Lower lobe of right lung (tissue), 2 donors: ENCODE data around the gene DUS2. TPM values are rescaled to one million over a fixed set of nuclear protein-coding genes. Genes with fewer than 3 reads are reported as not detected.
"Not testable (repeated sequence)": the region's sequence is repeated elsewhere in the genome, so short reads cannot be mapped to it uniquely, and the experiment has no call there.

ENCODE experiments used
- ATAC-seq, 2 donors: fragments of 200-7000 bp; cut with Tn5 transposase; one replicate each; pipeline ENCODE4 v1.9.1; 2020 to 2022; ENCODE audit warnings: mild to moderate bottlenecking in 2 of 2, moderate library complexity in 2 of 2
- DNase-seq: peaks from one replicate; pipeline ENCODE4 v3.0.0-alpha.2; 2020
- H3K27ac ChIP-seq: fragments of 200-600 bp; one replicate; pipeline ENCODE4 v1.8.0; 2022
- H3K27me3 ChIP-seq: fragments of 200-600 bp; one replicate; pipeline ENCODE4 v1.8.0; 2022; ENCODE audit warnings: low read depth
- H3K36me3 ChIP-seq: fragments of 200-600 bp; one replicate; pipeline ENCODE4 v1.8.0; 2022; ENCODE audit warnings: mild to moderate bottlenecking
- H3K4me1 ChIP-seq: fragments of 200-600 bp; one replicate; pipeline ENCODE4 v1.8.0; 2022
- H3K4me3 ChIP-seq: fragments of 200-600 bp; one replicate; pipeline ENCODE4 v1.8.0; 2022; ENCODE audit warnings: mild to moderate bottlenecking
- H3K9me3 ChIP-seq: fragments of 200-600 bp; one replicate; pipeline ENCODE4 v1.8.0; 2022
- CTCF ChIP-seq: fragments of 200-600 bp; IDR thresholded peaks from one replicate; pipeline ENCODE4 v1.8.0; 2022; ENCODE audit warnings: antibody characterized with exemption, mild to moderate bottlenecking
- intact Hi-C: fragments of 100-400 bp; cut with DNase I; formaldehyde crosslinking; loops from one replicate; pipeline ENCODE4 v1.11.0; 2022
- total RNA-seq: library from RNA; stranded (reverse); fragmentation: NEBNext Ultra II Directional; extraction: Animal tissue kit (Norgen Biotek cat#: 25700); gene quantifications from one replicate; pipeline ENCODE4 v1.2.1, GENCODE V29; 2021
- donor health status: DM: no; HTN: yes; CAD: no; lungs with severe emphysema.

Gene DUS2
- total RNA-seq, 1 donor from 2014 or later: 15.1 TPM

DNA sequence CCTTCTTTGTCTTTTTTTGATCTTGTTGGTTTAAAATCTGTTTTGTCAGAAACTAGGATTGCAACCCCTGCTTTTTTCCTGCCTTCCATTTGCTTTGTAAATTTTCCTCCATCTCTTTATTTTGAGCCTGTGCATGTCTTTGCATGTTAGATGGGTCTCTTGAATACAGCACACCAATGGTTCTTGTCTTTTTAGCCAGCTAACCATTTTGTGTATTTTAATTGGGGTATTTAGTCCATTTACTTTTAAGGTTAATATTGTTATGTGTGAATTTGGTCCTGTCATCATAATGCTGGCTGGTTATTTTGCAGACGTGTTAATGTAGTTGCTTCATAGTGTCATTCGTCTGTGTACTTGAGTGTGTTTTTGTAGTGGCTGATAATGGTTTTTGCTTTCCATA lies 88.3 kb downstream of the DUS2 start:
- DNase-seq (no peak), ATAC-seq (no peak)
- Histone ChIP-seq H3K27me3 (no peaks in the 10 kb centered on the region), H3K9me3 (peaks cover 14% of the 10 kb centered on the region), H3K4me3 (no peak overlapping the region), H3K36me3 (no peaks in the 10 kb centered on the region), H3K4me1 (peaks cover 25% of the 10 kb centered on the region), H3K27ac (no peak overlapping the region)
- intact Hi-C loops: no loop called here
- TF ChIP-seq CTCF: no peak

GRCh38 chr16:68113059-68113761 lies 90.1 kb downstream of the DUS2 start:
- intact Hi-C loops: no loop called here
- H3K27ac ChIP-seq: no peak overlapping the region
- H3K9me3 ChIP-seq: peaks cover 14% of the 10 kb centered on the region
- H3K4me3 ChIP-seq: no peak overlapping the region
- DNase-seq (no peak), ATAC-seq (peak in 1 of 2 donors; percentile 9)
- no peak for TF ChIP-seq CTCF
- H3K27me3 ChIP-seq: no peaks in the 10 kb centered on the region
- H3K36me3 ChIP-seq: no peaks in the 10 kb centered on the region
- peaks cover 43% of the 10 kb centered on the region for H3K4me1 ChIP-seq

DNA sequence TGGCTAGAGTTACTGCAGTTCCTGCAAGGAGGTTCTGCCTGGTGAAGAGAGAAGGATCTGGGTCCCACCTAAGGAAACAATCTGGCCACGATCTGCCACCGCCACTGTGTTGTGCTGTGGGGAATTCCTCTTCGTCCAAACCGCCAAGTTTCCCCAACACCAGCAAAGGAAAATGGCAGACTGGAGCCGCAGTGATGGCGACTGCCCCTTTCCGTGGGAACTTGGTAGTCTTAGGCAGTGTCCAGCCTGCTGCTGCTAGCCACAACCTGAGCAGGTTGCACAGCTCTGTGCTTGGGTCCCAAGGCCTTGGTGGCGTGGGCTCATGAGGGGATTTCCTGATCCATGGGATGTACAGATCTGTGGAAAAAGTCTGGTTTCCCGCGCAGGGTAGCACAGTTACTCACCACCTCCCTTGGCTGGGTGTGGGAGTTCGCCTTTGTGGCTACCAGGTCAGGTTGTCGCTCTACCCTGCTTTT lies 90.7 kb downstream of the DUS2 start:
- Histone ChIP-seq H3K36me3 (no peaks in the 10 kb centered on the region), H3K4me3 (no peak overlapping the region), H3K4me1 (peaks cover 49% of the 10 kb centered on the region), H3K27ac (no peak overlapping the region), H3K9me3 (peaks cover 12% of the 10 kb centered on the region), H3K27me3 (no peaks in the 10 kb centered on the region)
- ATAC-seq: peak; percentile 22 to 39
- DNase-seq: no peak
- intact Hi-C loops: no loop called here
- TF ChIP-seq CTCF: no peak

DNA sequence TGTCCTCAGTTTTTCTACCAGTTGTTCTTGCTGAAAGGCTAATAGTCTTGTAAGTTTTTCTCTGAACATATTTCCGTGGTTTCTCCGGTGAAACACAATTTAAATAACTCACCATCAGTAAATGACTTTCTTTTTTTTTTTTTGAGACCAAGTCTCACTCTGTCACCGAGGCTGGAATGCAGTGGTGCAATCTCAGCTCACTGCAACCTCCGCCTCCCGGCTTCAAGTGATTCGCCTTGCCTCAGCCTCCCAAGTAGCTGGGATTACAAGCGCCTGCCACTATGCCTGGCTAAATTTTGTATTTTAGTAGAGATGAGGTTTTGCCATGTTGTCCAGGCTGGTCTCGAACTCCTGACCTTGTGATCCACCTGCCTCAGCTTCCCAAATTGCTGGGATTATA lies 91.9 kb downstream of the DUS2 start:
- H3K9me3 ChIP-seq, intact Hi-C loops, H3K27me3 ChIP-seq, H3K36me3 ChIP-seq, H3K4me3 ChIP-seq: not testable (repeated sequence)
- Histone ChIP-seq H3K4me1 (peaks cover 49% of the 10 kb centered on the region), H3K27ac (peak overlapping the region; percentile 2)
- peak; percentile 64 for DNase-seq
- peak in 1 of 2 donors; percentile 69 for ATAC-seq

DNA sequence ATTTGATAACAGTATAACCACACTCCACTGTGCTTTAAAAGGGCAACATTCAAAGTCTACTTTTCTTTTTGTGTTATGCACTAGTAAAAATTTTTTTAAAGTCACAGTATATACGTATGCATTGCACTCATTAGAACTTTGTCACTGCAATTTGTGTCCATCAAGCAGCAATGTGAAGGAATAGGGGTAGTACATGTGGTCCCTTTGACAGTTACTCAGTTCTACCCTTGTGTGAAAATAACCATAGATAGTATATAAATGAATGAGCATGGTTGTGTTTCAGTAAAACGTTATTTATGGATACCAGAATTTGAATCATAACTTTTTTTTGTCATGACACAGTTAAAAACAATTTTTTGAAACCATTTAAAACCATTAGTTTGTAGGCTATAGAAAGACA lies 92.8 kb downstream of the DUS2 start:
- Histone ChIP-seq H3K36me3 (no peaks in the 10 kb centered on the region), H3K4me1 (peaks cover 54% of the 10 kb centered on the region), H3K4me3 (no peak overlapping the region), H3K27ac (no peak overlapping the region), H3K9me3 (peaks cover under 1% of the 10 kb centered on the region), H3K27me3 (no peaks in the 10 kb centered on the region)
- intact Hi-C loops: no loop called here
- no peak for DNase-seq
- no peak for TF ChIP-seq CTCF
- ATAC-seq: no peak

DNA sequence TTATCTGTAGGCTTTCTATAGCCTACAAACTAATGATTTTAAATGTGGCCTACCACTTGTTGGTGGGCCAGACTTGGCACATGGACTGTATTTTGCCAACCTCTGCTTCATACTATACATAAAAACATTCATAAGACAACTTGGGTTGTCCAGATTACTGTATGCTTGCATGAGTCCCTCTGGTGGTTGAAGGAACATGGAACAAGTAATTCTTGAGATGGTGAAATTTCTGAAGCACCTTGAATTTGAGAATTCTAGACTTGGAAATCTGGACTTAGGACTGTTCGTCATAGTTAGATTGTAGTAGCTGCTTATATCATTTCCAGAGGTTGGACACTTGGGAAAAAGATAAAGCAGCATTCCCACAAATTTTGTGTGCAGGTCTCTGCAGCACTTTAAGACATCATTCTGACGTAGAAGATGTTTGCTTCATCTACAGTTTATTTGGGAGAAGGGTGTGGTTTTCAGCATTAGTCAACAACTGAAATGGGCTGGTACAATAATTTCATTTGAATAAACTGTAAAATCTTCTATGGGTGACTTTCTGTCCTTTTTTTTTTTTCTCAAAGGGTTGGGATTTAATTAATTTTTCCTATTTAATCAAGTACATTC lies 93.3 kb downstream of the DUS2 start:
- ATAC-seq (peak in 1 of 2 donors; percentile 70), DNase-seq (no peak)
- no peaks in the 10 kb centered on the region for H3K36me3 ChIP-seq
- no peaks in the 10 kb centered on the region for H3K27me3 ChIP-seq
- no peaks in the 10 kb centered on the region for H3K9me3 ChIP-seq
- peak; percentile 59 for TF ChIP-seq CTCF
- peaks cover 54% of the 10 kb centered on the region for H3K4me1 ChIP-seq
- H3K27ac ChIP-seq: no peak overlapping the region
- intact Hi-C loops: no loop called here
- H3K4me3 ChIP-seq: no peak overlapping the region
